ENCODE results near the gene SHC3.

- TF ChIP-seq EZH2 (IDR thresholded peaks at IDR 0.05; ENCODE audit: borderline replicate concordance, low read depth, low read length, severe bottlenecking), result no peak
- TF ChIP-seq, protein P1, sequence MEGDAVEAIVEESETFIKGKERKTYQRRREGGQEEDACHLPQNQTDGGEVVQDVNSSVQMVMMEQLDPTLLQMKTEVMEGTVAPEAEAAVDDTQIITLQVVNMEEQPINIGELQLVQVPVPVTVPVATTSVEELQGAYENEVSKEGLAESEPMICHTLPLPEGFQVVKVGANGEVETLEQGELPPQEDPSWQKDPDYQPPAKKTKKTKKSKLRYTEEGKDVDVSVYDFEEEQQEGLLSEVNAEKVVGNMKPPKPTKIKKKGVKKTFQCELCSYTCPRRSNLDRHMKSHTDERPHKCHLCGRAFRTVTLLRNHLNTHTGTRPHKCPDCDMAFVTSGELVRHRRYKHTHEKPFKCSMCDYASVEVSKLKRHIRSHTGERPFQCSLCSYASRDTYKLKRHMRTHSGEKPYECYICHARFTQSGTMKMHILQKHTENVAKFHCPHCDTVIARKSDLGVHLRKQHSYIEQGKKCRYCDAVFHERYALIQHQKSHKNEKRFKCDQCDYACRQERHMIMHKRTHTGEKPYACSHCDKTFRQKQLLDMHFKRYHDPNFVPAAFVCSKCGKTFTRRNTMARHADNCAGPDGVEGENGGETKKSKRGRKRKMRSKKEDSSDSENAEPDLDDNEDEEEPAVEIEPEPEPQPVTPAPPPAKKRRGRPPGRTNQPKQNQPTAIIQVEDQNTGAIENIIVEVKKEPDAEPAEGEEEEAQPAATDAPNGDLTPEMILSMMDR (IDR thresholded peaks at IDR 0.05; ENCODE audit: extremely low read depth in 1 of 2, insufficient read depth in 1 of 2, low read depth in 1 of 2, low read length in 2 of 2), result no peak
- no peak for TF ChIP-seq POLR2A (IDR thresholded peaks at IDR 0.05; ENCODE audit: low read depth, low read length)
Observed at GRCh38 chr9:89107406-89107805, 71.2 kb downstream of the SHC3 start.
